DMS153 treated with DMSO at 0.1 percent for 48 hours (cell line): ENCODE data around the gene SLC9A3.
"Not testable (repeated sequence)": the region's sequence is repeated elsewhere in the genome, so short reads cannot be mapped to it uniquely, and the experiment has no call there.

Experiments used
- DNase-seq: peaks from one replicate; lab custom pipeline; 2025; ENCODE audit not compliant: unreplicated experiment; lab: John Stamatoyannopoulos, UW

The SLC9A3 gene

GRCh38 chr5:477871-478270, 46.4 kb downstream of the SLC9A3 start:
- DNase-seq, result no peak

GRCh38 chr5:477247-477646, 47.0 kb downstream of the SLC9A3 start:
- no peak for DNase-seq

GRCh38 chr5:476814-477175, 47.5 kb downstream of the SLC9A3 start:
- DNase-seq, result no peak

DNA sequence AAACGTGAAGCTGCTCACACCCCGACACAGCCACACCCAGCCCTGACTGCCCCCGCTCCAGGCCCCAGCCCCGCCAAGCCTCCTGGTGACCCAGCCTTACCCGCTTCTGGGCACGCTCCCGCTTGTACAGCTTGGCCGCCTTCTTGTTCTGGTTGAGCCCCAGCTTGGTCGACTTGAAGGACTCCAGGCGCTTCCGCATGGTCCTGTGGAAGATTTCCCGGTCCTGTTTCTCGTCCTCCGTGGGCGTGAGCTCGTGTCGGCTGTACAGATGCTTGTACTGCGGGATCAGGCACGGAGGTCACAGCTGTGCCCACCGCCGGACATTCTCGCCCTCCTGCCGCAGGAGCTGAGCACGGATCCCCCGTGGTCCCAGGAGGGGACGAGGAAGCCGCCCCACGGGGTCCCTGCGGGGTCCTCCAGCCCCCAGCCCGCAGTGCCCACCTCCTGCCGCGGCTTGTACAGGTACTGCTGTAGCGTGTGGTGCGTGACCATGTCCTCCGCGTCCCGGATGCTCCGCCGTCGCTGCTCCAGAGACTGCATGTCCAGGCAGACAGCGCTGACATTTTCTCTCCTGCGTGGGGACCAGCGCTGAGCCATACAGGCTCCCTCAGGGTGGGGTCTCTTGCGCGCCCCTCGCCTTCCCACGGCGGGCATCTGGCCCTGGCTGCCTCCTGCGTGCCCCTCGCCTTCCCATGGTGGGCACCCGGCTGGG, 48.0 kb downstream of the SLC9A3 start:
- no peak for DNase-seq

- no peak for DNase-seq
Measured at GRCh38 chr5:475704-476101, 48.5 kb downstream of the SLC9A3 start.

GRCh38 chr5:474840-475661, 49.2 kb downstream of the SLC9A3 start:
- DNase-seq, result no peak

- DNase-seq, result not testable (repeated sequence)
Measured at GRCh38 chr5:474232-474839, 49.9 kb downstream of the SLC9A3 start.

GRCh38 chr5:473551-474192, 50.6 kb downstream of the SLC9A3 start:
- DNase-seq, result no peak

GRCh38 chr5:472656-473550, 51.3 kb downstream of the SLC9A3 start:
- peak; percentile 83 for DNase-seq

DNA sequence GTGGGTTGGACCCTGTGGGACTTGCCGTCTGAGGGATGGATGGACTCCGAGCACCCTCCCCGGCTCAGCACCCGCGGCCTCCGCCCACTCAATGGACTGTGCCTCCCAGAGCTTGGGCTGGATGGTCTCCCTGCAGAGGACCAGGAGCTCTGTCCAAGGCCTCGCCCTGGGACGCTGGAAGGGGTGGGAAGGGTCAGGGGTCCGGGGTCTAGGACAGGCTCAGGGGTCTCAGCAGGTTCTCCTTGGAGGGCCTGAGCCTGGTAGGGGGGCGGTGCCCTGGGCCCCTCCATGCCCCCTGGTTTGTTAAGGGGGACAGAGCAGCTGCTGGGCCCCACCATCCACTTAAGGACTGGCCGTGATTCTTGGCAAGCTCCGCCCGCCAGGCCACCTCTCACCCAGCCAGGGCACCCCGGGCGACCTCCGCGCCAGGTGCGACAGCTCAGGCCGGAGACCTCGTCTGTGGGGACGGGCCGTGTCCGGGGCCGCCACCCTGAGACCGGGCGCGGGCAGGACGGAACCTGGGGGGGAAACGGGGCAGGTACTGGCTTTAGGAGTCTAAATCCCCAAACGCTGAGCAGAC, 52.1 kb downstream of the SLC9A3 start:
- DNase-seq, result no peak

- DNase-seq, result no peak
Measured at GRCh38 chr5:471750-472058, 52.5 kb downstream of the SLC9A3 start.

GRCh38 chr5:470961-471749, 53.1 kb downstream of the SLC9A3 start:
- DNase-seq, result no peak

GRCh38 chr5:469752-470483, 54.3 kb downstream of the SLC9A3 start:
- DNase-seq, result no peak

DNA sequence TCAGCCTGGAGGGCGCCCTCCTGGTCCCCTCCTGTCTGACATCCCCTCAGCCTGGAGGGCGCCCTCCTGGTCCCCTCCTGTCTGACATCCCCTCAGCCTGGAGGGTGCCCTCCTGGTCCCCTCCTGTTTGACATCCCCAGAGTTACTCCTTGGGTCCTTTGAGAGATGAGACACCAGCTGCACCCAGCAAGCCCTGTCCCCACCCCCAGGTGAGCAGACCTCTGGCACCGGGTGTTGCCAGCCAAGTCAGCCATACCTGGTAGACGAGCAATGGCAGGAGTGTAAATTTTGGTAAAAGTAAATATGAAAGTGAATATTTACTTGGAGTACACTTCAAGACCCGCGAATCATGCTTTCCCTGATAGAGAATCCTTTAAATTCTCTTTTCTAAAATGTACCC, 55.8 kb downstream of the SLC9A3 start:
- DNase-seq, result no peak

DNA sequence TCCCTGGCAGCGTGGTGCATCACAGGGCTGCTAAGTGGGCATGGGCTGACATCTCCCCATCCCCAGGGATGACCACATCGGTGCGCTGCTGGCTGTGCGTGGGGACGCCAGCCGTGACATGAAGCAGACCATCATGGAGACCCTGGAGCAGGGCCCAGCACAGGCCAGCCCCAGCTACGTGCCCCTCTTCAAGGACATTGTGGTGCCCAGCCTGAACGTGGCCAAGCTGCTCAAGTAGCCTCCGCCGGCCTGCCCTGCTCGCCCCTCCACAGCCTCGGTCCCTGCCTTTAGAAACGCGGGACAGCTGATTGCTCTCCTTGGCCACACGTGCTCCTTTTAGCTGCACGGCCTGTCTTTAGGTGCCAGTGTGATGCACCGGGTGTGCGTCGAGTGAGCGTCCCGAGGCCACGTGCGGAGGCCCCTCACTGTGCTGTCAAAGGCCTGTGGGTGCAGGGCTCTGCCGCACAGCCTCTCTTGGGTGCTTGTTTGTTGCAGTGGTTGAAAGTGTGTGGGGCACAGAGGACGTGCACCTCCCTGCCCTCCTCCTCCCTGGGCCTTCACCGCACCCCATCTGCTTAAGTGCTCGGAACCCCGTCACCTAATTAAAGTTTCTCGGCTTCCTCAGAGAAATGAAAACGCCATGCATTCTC, 57.5 kb downstream of the SLC9A3 start:
- no peak for DNase-seq

GRCh38 chr5:465591-466403, 58.5 kb downstream of the SLC9A3 start:
- DNase-seq, result no peak

DNA sequence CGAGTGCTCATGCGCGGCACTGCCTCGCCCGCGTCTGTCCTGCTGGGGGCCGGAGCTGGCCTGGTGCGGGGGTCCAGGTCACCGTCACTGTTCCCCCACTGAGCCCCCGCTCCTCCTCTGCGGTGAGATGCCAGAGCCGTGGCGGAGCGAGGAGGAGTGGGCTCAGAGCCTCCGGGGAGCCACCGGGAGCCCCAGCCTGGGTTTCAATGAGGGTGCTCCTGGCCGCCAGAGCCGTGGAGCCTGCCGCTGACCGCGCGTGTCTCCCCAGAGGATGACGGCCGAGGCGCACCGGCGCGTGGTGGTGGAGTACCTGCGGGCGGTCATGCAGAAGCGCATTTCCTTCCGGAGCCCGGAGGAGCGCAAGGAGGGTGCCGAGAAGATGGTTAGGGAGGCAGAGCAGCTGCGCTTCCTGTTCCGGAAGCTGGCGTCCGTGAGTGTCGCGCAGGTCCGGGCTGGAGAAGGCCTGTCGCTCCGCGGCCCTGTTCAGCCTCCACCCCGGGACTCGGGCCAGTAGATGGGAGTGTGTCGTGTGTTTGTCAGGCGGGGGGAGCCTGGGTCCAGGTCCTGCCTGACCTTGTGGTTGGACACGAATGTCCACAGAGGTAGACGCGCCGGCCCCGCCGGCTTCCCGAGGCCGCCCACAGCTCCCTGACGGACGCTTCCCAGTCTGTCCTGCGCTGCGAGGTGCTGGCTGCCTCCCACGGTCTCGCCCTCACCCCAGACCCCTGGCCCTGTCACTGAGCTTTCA, 59.2 kb downstream of the SLC9A3 start:
- DNase-seq, result no peak
